Endothelial cell of umbilical vein (primary cell): ENCODE data around the gene LRFN2.

Experiments
- EZH2 ChIP-seq: IDR thresholded peaks from 2 replicates; pipeline ENCODE4 v1.6.1; 2012; ENCODE audit warnings: borderline replicate concordance, low read depth, mild to moderate bottlenecking, moderate library complexity, low read length, inconsistent platforms; ENCODE audit not compliant: severe bottlenecking
- FOS ChIP-seq: IDR thresholded peaks from 2 replicates; pipeline ENCODE4 v1.6.1; 2011; ENCODE audit warnings: mild to moderate bottlenecking, low read length, moderate library complexity, borderline replicate concordance; ENCODE audit not compliant: insufficient read depth
- GATA2 ChIP-seq: IDR thresholded peaks from 2 replicates; pipeline ENCODE4 v1.7.0; 2011; ENCODE audit warnings: low read depth, mild to moderate bottlenecking, moderate library complexity, mixed read lengths, low read length; ENCODE audit not compliant: insufficient read length, insufficient read depth
- JUN ChIP-seq: IDR thresholded peaks from 2 replicates; pipeline ENCODE4 v1.6.1; 2011; ENCODE audit warnings: borderline replicate concordance, low read depth; ENCODE audit not compliant: insufficient read length, insufficient read depth
- MYC ChIP-seq: IDR thresholded peaks from one replicate; pipeline ENCODE4 v1.6.1; 2011; ENCODE audit warnings: mild to moderate bottlenecking, low read depth, low read length
- POLR2A ChIP-seq: IDR thresholded peaks from 2 replicates; pipeline ENCODE4 v1.6.1; 2012; ENCODE audit warnings: low read depth, mild to moderate bottlenecking, control low read depth, low read length
- POLR2AphosphoS5 ChIP-seq: IDR thresholded peaks from 2 replicates; pipeline ENCODE4 v1.6.1; 2012; ENCODE audit warnings: low read depth, mild to moderate bottlenecking, control low read depth, low read length, moderate library complexity; ENCODE audit not compliant: insufficient read depth
- TF ChIP-seq, protein P1 (sequence below), 2 donors: IDR thresholded peaks; 1 replicate in 1 of 2; 2 replicates in 1 of 2; pipeline ENCODE4 v1.5.1; 2011; ENCODE audit warnings: low read length in 2 of 2, mild to moderate bottlenecking in 2 of 2, moderate library complexity in 2 of 2, control low read depth in 1 of 2, inconsistent platforms in 1 of 2, low read depth in 1 of 2; ENCODE audit not compliant: insufficient read depth in 1 of 2; ENCODE audit errors: extremely low read depth in 1 of 2
- TF ChIP-seq, protein P2 (sequence below): IDR thresholded peaks from 2 replicates; pipeline ENCODE4 v1.6.1; 2011; ENCODE audit not compliant: insufficient read depth, insufficient read length

DNA sequence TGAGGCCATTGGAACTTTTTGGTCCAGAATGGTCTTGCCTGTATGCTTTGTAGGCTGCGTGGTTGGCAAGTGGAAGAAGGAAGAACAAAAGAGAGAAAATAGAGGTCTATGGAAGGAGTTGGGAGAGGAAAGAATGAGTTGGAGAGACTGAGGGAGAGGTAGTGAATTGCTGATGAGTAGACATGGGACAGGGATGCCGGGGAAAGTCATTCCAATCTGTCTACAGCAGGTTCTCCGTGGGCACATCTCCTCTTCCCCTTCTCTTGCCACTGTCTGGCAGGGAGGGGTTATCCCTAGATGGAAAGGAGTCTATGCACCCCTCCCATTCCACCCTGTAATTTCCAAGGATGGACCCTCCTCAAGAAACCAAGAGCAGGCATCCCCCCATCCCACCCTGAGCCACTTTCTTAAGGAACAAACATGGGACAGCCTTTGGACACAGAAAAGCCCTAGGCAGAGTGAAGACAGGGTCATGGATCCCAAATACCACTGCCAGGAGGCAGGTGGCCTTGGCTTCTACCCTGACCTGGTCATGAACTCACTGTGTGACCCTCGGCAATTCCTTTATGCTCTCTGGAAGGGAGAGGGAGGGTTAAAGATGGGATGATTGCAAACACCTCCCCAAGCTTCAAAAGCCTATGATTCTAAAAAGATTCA, 196.9 kb downstream of the LRFN2 start:
- TF ChIP-seq POLR2A (no peak), JUN (no peak), EZH2 (no peak), POLR2AphosphoS5 (no peak), MYC (no peak), GATA2 (no peak), FOS (no peak)
- TF ChIP-seq, protein P1, sequence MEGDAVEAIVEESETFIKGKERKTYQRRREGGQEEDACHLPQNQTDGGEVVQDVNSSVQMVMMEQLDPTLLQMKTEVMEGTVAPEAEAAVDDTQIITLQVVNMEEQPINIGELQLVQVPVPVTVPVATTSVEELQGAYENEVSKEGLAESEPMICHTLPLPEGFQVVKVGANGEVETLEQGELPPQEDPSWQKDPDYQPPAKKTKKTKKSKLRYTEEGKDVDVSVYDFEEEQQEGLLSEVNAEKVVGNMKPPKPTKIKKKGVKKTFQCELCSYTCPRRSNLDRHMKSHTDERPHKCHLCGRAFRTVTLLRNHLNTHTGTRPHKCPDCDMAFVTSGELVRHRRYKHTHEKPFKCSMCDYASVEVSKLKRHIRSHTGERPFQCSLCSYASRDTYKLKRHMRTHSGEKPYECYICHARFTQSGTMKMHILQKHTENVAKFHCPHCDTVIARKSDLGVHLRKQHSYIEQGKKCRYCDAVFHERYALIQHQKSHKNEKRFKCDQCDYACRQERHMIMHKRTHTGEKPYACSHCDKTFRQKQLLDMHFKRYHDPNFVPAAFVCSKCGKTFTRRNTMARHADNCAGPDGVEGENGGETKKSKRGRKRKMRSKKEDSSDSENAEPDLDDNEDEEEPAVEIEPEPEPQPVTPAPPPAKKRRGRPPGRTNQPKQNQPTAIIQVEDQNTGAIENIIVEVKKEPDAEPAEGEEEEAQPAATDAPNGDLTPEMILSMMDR (IDR thresholded peaks at IDR 0.05; ENCODE audit: extremely low read depth in 1 of 2, insufficient read depth in 1 of 2, low read depth in 1 of 2, low read length in 2 of 2), result no peak
- TF ChIP-seq, protein P2, sequence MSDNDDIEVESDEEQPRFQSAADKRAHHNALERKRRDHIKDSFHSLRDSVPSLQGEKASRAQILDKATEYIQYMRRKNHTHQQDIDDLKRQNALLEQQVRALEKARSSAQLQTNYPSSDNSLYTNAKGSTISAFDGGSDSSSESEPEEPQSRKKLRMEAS, result no peak
